Panc1 (cell line): ENCODE measurements around the gene CEP164.

Source experiments
- CTCF ChIP-seq: fragments of 450-650 bp; IDR thresholded peaks from 2 replicates; pipeline ENCODE4 v1.5.1; 2017; ENCODE audit warnings: mild to moderate bottlenecking
- POLR2AphosphoS5 ChIP-seq: IDR thresholded peaks from 2 replicates; pipeline ENCODE4 v1.6.1; 2012; ENCODE audit warnings: mild to moderate bottlenecking, low read depth, low read length, moderate library complexity
- REST ChIP-seq, 2 experiments: IDR thresholded peaks; 2 replicates each; pipeline ENCODE4 v1.6.1; 2011 to 2012; ENCODE audit warnings: low read depth in 2 of 2, control low read depth in 1 of 2, low read length in 1 of 2, mild to moderate bottlenecking in 1 of 2, moderate library complexity in 1 of 2; ENCODE audit not compliant: insufficient read depth in 1 of 2

- no peak for TF ChIP-seq CTCF
- no peak for TF ChIP-seq POLR2AphosphoS5
- TF ChIP-seq REST (IDR thresholded peaks at IDR 0.05; ENCODE audit: insufficient read depth in 1 of 2, low read depth in 2 of 2, low read length in 1 of 2): no peak
Measured at GRCh38 chr11:117295438-117296137, 32.1 kb upstream of the CEP164 start.
